ENCODE data around the gene PLP2. TPM values are rescaled to one million over a fixed set of nuclear protein-coding genes. Genes with fewer than 3 reads are reported as not detected.

Gene PLP2
- total RNA-seq, 1 donor from 2014 or later, result 0.75 TPM

- peaks cover 7% of the 10 kb centered on the region for H3K27me3 Mint-ChIP-seq (ENCODE audit: low read depth)
- no peak overlapping the region for H3K27ac Mint-ChIP-seq (ENCODE audit: unreplicated experiment)
- peaks cover 5% of the 10 kb centered on the region for H3K4me1 Mint-ChIP-seq
- no peaks in the 10 kb centered on the region for H3K36me3 Mint-ChIP-seq (ENCODE audit: low read depth)
- TF ChIP-seq, protein P1, sequence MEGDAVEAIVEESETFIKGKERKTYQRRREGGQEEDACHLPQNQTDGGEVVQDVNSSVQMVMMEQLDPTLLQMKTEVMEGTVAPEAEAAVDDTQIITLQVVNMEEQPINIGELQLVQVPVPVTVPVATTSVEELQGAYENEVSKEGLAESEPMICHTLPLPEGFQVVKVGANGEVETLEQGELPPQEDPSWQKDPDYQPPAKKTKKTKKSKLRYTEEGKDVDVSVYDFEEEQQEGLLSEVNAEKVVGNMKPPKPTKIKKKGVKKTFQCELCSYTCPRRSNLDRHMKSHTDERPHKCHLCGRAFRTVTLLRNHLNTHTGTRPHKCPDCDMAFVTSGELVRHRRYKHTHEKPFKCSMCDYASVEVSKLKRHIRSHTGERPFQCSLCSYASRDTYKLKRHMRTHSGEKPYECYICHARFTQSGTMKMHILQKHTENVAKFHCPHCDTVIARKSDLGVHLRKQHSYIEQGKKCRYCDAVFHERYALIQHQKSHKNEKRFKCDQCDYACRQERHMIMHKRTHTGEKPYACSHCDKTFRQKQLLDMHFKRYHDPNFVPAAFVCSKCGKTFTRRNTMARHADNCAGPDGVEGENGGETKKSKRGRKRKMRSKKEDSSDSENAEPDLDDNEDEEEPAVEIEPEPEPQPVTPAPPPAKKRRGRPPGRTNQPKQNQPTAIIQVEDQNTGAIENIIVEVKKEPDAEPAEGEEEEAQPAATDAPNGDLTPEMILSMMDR (conservative IDR thresholded peaks at IDR 0.05), result no peak
- no peak overlapping the region for H3K4me3 Mint-ChIP-seq
- no peak for DNase-seq (ENCODE audit: low read depth, low spot score)
- peaks cover 2% of the 10 kb centered on the region for H3K9me3 Mint-ChIP-seq
These were observed 33.0 kb downstream of the PLP2 start for GRCh38 chrX:49204709-49205108.

DNA sequence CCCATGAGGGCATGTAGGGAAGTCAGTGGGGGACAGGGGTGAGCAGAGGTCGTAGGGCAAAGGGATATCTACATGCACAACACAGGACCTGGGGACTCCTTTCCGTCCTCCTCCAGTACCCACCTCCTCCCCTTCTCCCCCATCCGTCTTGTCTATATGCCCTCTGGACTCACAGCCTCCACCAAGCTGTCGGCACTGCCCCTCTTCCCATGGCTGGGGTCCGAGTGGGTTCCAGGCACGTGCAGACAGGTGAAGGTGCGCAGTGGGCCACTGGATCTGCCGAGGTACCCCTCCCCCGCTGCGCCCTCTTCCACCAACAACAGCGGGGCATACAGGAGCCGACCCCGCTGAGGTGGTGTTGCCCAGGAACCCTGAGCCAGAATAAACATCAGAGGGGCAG, 33.7 kb downstream of the PLP2 start:
- Mint-ChIP-seq H3K27ac (ENCODE audit: unreplicated experiment) (no peak overlapping the region), H3K4me3 (no peak overlapping the region), H3K36me3 (ENCODE audit: low read depth) (no peaks in the 10 kb centered on the region), H3K9me3 (peaks cover 2% of the 10 kb centered on the region), H3K27me3 (ENCODE audit: low read depth) (peaks cover 7% of the 10 kb centered on the region), H3K4me1 (peaks cover 4% of the 10 kb centered on the region)
- TF ChIP-seq, protein P1 (conservative IDR thresholded peaks at IDR 0.05), result no peak
- DNase-seq (ENCODE audit: low read depth, low spot score), result no peak

DNA sequence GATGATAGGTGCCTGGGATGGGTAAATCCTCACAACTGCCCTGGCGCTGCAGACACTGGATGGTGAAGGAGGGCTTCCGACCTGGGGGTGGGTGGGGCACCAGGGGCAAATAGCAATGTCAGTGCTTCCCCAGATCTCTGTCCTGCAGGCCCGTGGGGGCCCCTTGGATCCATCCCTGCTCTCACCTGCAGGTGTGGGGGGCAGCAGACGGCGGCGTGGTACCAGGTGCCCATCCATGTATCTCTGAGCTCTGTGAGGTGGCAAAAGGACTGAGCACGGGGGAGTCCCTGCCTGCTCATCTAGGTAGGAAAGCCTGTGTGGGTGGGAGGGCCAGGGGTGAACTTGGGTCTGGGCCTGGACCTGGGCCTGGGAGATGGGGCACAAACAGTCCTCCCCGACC, 34.8 kb downstream of the PLP2 start:
- Mint-ChIP-seq H3K9me3 (peaks cover 2% of the 10 kb centered on the region), H3K4me3 (no peak overlapping the region), H3K27me3 (ENCODE audit: low read depth) (peaks cover 9% of the 10 kb centered on the region), H3K4me1 (no peaks in the 10 kb centered on the region), H3K27ac (ENCODE audit: unreplicated experiment) (no peak overlapping the region), H3K36me3 (ENCODE audit: low read depth) (no peaks in the 10 kb centered on the region)
- TF ChIP-seq, protein P1 (conservative IDR thresholded peaks at IDR 0.05), result no peak
- no peak for DNase-seq (ENCODE audit: low read depth, low spot score)

- H3K4me1 Mint-ChIP-seq, result no peaks in the 10 kb centered on the region
- no peak for DNase-seq (ENCODE audit: low read depth, low spot score)
- peaks cover 7% of the 10 kb centered on the region for H3K27me3 Mint-ChIP-seq (ENCODE audit: low read depth)
- H3K27ac Mint-ChIP-seq (ENCODE audit: unreplicated experiment), result no peak overlapping the region
- peaks cover 8% of the 10 kb centered on the region for H3K9me3 Mint-ChIP-seq
- peaks cover 2% of the 10 kb centered on the region for H3K36me3 Mint-ChIP-seq (ENCODE audit: low read depth)
- TF ChIP-seq, protein P1 (conservative IDR thresholded peaks at IDR 0.05), result no peak
- no peak overlapping the region for H3K4me3 Mint-ChIP-seq
These were observed 36.7 kb downstream of the PLP2 start for GRCh38 chrX:49208399-49208798.

- no peak for DNase-seq (ENCODE audit: low read depth, low spot score)
- TF ChIP-seq, protein P1 (conservative IDR thresholded peaks at IDR 0.05), result no peak
- peaks cover 2% of the 10 kb centered on the region for H3K36me3 Mint-ChIP-seq (ENCODE audit: low read depth)
- no peaks in the 10 kb centered on the region for H3K4me1 Mint-ChIP-seq
- no peak overlapping the region for H3K27ac Mint-ChIP-seq (ENCODE audit: unreplicated experiment)
- no peak overlapping the region for H3K4me3 Mint-ChIP-seq
- H3K9me3 Mint-ChIP-seq, result peaks cover 8% of the 10 kb centered on the region
- H3K27me3 Mint-ChIP-seq (ENCODE audit: low read depth), result peaks cover 3% of the 10 kb centered on the region
These were observed 37.9 kb downstream of the PLP2 start for GRCh38 chrX:49209434-49210251.
